ENCODE results near the gene USP17L19.
"Not testable (repeated sequence)": the region's sequence is repeated elsewhere in the genome, so short reads cannot be mapped to it uniquely, and the experiment has no call there.

The USP17L19 gene

DNA sequence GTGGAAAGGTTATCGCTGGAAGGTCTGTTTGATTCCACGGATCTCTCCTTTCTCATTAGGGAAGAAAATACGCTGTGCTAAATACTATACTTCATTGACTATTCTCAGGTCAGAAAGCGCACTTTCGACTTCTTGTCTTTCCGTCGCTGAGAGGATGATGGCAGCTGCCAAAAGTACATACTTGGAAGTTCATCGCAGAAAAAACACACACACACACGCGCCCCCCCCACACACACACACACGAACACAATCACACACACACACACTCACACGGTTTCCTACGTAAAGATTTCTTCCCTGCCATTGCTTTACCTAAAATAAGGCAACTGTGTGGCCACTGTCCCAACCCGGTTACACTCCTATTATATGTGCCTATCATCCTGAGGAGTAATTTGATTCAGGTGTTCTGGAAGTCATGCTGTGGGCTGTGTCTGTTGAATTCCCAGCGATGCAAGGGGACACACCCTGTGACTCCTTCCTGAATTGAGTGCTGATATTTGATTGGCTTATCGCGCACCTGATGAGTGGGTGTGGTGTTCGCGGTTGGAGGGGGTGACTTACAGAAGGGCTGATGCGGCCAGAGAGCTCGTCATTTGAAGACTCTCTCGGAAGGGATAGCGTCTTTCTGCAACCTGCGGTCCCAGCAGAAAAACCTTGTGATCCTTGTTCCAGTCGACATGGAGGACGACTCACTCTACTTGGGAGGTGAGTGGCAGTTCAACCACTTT is 5.1 kb upstream of the USP17L19 start, which contains the start of gene USP17L18:
TSS of gene USP17L18 (plus strand) at position 678 of the 728 bp plus-strand sequence. CDS start at position 678, 0 bp downstream.
- H3K4me3 ChIP-seq (ENCODE audit: low read depth, low read length); H3K27ac ChIP-seq (ENCODE audit: extremely low read depth, low read depth, low read length); CTCF ChIA-PET; POLR2A ChIA-PET; H3K9me3 ChIP-seq (ENCODE audit: control insufficient read depth, insufficient read depth, low read depth, low read length); H3K4me1 ChIP-seq (ENCODE audit: control insufficient read depth, insufficient read depth, low read length); H3K36me3 ChIP-seq (ENCODE audit: control insufficient read depth in 2 of 2, insufficient read depth in 1 of 2, low read length in 2 of 2): not testable (repeated sequence)

- CTCF ChIA-PET; H3K36me3 ChIP-seq (ENCODE audit: control insufficient read depth in 2 of 2, insufficient read depth in 1 of 2, low read length in 2 of 2); H3K4me1 ChIP-seq (ENCODE audit: control insufficient read depth, insufficient read depth, low read length); H3K9me3 ChIP-seq (ENCODE audit: control insufficient read depth, insufficient read depth, low read depth, low read length); H3K27ac ChIP-seq (ENCODE audit: extremely low read depth, low read depth, low read length); H3K4me3 ChIP-seq (ENCODE audit: low read depth, low read length); POLR2A ChIA-PET: not testable (repeated sequence)
Measured at GRCh38 chr4:9257824-9258223, 4.6 kb downstream of the USP17L19 start, which contains the start of gene USP17L20. USP17L20 (plus strand) TSS chr4:9258124; CDS start chr4:9258124, 0 bp downstream.

DNA sequence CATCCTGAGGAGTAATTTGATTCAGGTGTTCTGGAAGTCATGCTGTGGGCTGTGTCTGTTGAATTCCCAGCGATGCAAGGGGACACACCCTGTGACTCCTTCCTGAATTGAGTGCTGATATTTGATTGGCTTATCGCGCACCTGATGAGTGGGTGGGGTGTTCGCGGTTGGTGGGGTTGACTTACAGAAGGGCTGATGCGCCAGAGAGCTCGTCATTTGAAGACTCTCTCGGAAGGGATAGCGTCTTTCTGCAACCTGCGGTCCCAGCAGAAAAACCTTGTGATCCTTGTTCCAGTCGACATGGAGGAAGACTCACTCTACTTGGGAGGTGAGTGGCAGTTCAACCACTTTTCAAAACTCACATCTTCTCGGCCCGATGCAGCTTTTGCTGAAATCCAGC is 9.4 kb downstream of the USP17L19 start, which contains the start of gene USP17L21:
TSS of gene USP17L21 (plus strand) at position 301 of the 400 bp plus-strand sequence. CDS start at position 301, 0 bp downstream.
- H3K36me3 ChIP-seq (ENCODE audit: control insufficient read depth in 2 of 2, insufficient read depth in 1 of 2, low read length in 2 of 2); H3K9me3 ChIP-seq (ENCODE audit: control insufficient read depth, insufficient read depth, low read depth, low read length); CTCF ChIA-PET; H3K27ac ChIP-seq (ENCODE audit: extremely low read depth, low read depth, low read length); POLR2A ChIA-PET; H3K4me3 ChIP-seq (ENCODE audit: low read depth, low read length); H3K4me1 ChIP-seq (ENCODE audit: control insufficient read depth, insufficient read depth, low read length): not testable (repeated sequence)

DNA sequence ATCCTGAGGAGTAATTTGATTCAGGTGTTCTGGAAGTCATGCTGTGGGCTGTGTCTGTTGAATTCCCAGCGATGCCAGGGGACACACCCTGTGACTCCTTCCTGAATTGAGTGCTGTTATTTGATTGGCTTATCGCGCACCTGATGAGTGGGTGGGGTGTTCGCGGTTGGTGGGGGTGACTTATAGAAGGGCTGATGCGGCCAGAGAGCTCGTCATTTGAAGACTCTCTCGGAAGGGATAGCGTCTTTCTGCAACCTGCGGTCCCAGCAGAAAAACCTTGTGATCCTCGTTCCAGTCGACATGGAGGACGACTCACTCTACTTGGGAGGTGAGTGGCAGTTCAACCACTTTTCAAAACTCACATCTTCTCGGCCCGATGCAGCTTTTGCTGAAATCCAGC is 14.1 kb downstream of the USP17L19 start, which contains the start of gene USP17L22:
TSS of gene USP17L22 (plus strand) at position 301 of the 400 bp plus-strand sequence. CDS start at position 301, 0 bp downstream.
- POLR2A ChIA-PET; CTCF ChIA-PET; H3K9me3 ChIP-seq (ENCODE audit: control insufficient read depth, insufficient read depth, low read depth, low read length); H3K4me3 ChIP-seq (ENCODE audit: low read depth, low read length); H3K36me3 ChIP-seq (ENCODE audit: control insufficient read depth in 2 of 2, insufficient read depth in 1 of 2, low read length in 2 of 2); H3K27ac ChIP-seq (ENCODE audit: extremely low read depth, low read depth, low read length); H3K4me1 ChIP-seq (ENCODE audit: control insufficient read depth, insufficient read depth, low read length): not testable (repeated sequence)

GRCh38 chr4:9271719-9272118 is 18.5 kb downstream of the USP17L19 start:
- CTCF ChIA-PET; H3K36me3 ChIP-seq (ENCODE audit: control insufficient read depth in 2 of 2, insufficient read depth in 1 of 2, low read length in 2 of 2); H3K4me3 ChIP-seq (ENCODE audit: low read depth, low read length); H3K9me3 ChIP-seq (ENCODE audit: control insufficient read depth, insufficient read depth, low read depth, low read length); H3K27ac ChIP-seq (ENCODE audit: extremely low read depth, low read depth, low read length); H3K4me1 ChIP-seq (ENCODE audit: control insufficient read depth, insufficient read depth, low read length); POLR2A ChIA-PET: not testable (repeated sequence)
